HFFc6 (cell line): ENCODE data around the gene PSMD11. TPM values are rescaled to one million over a fixed set of nuclear protein-coding genes. Genes with fewer than 3 reads are reported as not detected.

Experiments used
- DNase-seq: peaks from one replicate; pipeline ENCODE4 v3.0.0-alpha.2; 2018
- H3K27ac Mint-ChIP-seq: 2 replicates; pipeline ENCODE4 v1.8.0; 2020; ENCODE audit warnings: mild to moderate bottlenecking, mixed read lengths
- H3K27me3 Mint-ChIP-seq: 2 replicates; pipeline ENCODE4 v1.8.0; 2021; ENCODE audit warnings: mild to moderate bottlenecking, moderate library complexity, mixed read lengths; ENCODE audit not compliant: insufficient read depth
- H3K36me3 Mint-ChIP-seq: 2 replicates; pipeline ENCODE4 v1.8.0; 2021; ENCODE audit warnings: low read depth, mixed read lengths
- H3K4me1 Mint-ChIP-seq: 2 replicates; pipeline ENCODE4 v1.8.0; 2020; ENCODE audit warnings: low read depth, mixed read lengths
- H3K4me3 Mint-ChIP-seq: 2 replicates; pipeline ENCODE4 v1.8.0; 2020; ENCODE audit warnings: mild to moderate bottlenecking, moderate library complexity, mixed read lengths
- H3K9me3 Mint-ChIP-seq: 2 replicates; pipeline ENCODE4 v1.8.0; 2020; ENCODE audit warnings: mild to moderate bottlenecking, mixed read lengths
- CTCF ChIP-seq: fragments of 200-600 bp; sonication (generic); IDR thresholded peaks from 2 replicates; pipeline ENCODE4 v1.5.0; 2021; ENCODE audit warnings: antibody characterized with exemption, mild to moderate bottlenecking
- total RNA-seq, 6 experiments: library from RNA; stranded (reverse); fragmentation: NEBNext Ultra II Directional; extraction: Animal tissue kit (Norgen Biotek cat#: 25700); gene quantifications; 2 replicates in 1 of 6; 3 replicates in 5 of 6; pipeline ENCODE4 v1.2.3, GENCODE V29; 2021

PSMD11 gene
- total RNA-seq, 6 experiments from 2014 or later = 105 to 121 (median 110) TPM

GRCh38 chr17:32475258-32475657, 30.9 kb downstream of the PSMD11 start:
- H3K4me1 Mint-ChIP-seq = no peaks in the 10 kb centered on the region
- no peaks in the 10 kb centered on the region for H3K9me3 Mint-ChIP-seq
- no peaks in the 10 kb centered on the region; the same call in 1 of the 2 replicates for H3K27me3 Mint-ChIP-seq
- no peak overlapping the region for H3K27ac Mint-ChIP-seq
- no peak for TF ChIP-seq CTCF
- DNase-seq = no peak
- H3K4me3 Mint-ChIP-seq = no peak overlapping the region
- H3K36me3 Mint-ChIP-seq = peaks cover 38% of the 10 kb centered on the region

GRCh38 chr17:32477220-32477619, 32.9 kb downstream of the PSMD11 start:
- Mint-ChIP-seq H3K36me3 (peaks cover 30% of the 10 kb centered on the region), H3K4me1 (no peaks in the 10 kb centered on the region), H3K9me3 (no peaks in the 10 kb centered on the region), H3K4me3 (no peak overlapping the region), H3K27me3 (no peaks in the 10 kb centered on the region; the same call in 1 of the 2 replicates), H3K27ac (no peak overlapping the region)
- no peak for TF ChIP-seq CTCF
- no peak for DNase-seq

GRCh38 chr17:32479074-32479617, 34.8 kb downstream of the PSMD11 start:
- H3K36me3 Mint-ChIP-seq = peaks cover 24% of the 10 kb centered on the region
- H3K9me3 Mint-ChIP-seq = no peaks in the 10 kb centered on the region
- TF ChIP-seq CTCF = no peak
- H3K27ac Mint-ChIP-seq = no peak overlapping the region
- peaks cover 10% of the 10 kb centered on the region; the same call in 1 of the 2 replicates for H3K4me1 Mint-ChIP-seq
- H3K4me3 Mint-ChIP-seq = no peak overlapping the region
- no peaks in the 10 kb centered on the region; the same call in 1 of the 2 replicates for H3K27me3 Mint-ChIP-seq
- no peak for DNase-seq

GRCh38 chr17:32481193-32481592, 36.9 kb downstream of the PSMD11 start:
- TF ChIP-seq CTCF = no peak
- Mint-ChIP-seq H3K4me3 (no peak overlapping the region), H3K27ac (no peak overlapping the region), H3K27me3 (peaks cover 4% of the 10 kb centered on the region; the same call in 1 of the 2 replicates), H3K36me3 (peaks cover 13% of the 10 kb centered on the region), H3K4me1 (peaks cover 15% of the 10 kb centered on the region), H3K9me3 (no peaks in the 10 kb centered on the region)
- DNase-seq = no peak

GRCh38 chr17:32482568-32483320, 38.4 kb downstream of the PSMD11 start:
- no peak overlapping the region; the same call in 1 of the 2 replicates for H3K27ac Mint-ChIP-seq
- H3K9me3 Mint-ChIP-seq = no peaks in the 10 kb centered on the region
- H3K27me3 Mint-ChIP-seq = peaks cover 4% of the 10 kb centered on the region; the same call in 1 of the 2 replicates
- H3K4me3 Mint-ChIP-seq = no peak overlapping the region
- H3K36me3 Mint-ChIP-seq = peaks cover 10% of the 10 kb centered on the region
- DNase-seq = no peak
- TF ChIP-seq CTCF = no peak
- H3K4me1 Mint-ChIP-seq = peaks cover 19% of the 10 kb centered on the region
